ENCODE measurements around the gene SH3RF3. TPM values are rescaled to one million over a fixed set of nuclear protein-coding genes. Genes with fewer than 3 reads are reported as not detected.

Gene SH3RF3
- total RNA-seq, 4 donors from 2014 or later: 2.4 to 5.5 (median 2.9) TPM

GRCh38 chr2:109187711-109188495 lies 58.9 kb downstream of the SH3RF3 start:
- H3K27me3 ChIP-seq: no peaks in the 10 kb centered on the region
- H3K27ac ChIP-seq: no peak overlapping the region
- H3K4me3 ChIP-seq: no peak overlapping the region
- H3K9me3 ChIP-seq: no peaks in the 10 kb centered on the region
- no peak for DNase-seq
- H3K4me1 ChIP-seq: peaks cover 0 to 21% (median 16%) of the 10 kb centered on the region in 3 donors
- intact Hi-C loops (cut with DNase I): no loop called here
- TF ChIP-seq POLR2A (IDR thresholded peaks at IDR 0.05) (no peak), CTCF (IDR thresholded peaks at IDR 0.05) (no peak)
- no peaks in the 10 kb centered on the region for H3K36me3 ChIP-seq
- 69 to 85% methylated on average over 6 to 13 of the region's 19 CpGs for WGBS, 2 donors

GRCh38 chr2:109188496-109188890 lies 59.5 kb downstream of the SH3RF3 start:
- H3K4me1 ChIP-seq: peaks cover 0 to 21% (median 16%) of the 10 kb centered on the region in 3 donors
- DNase-seq: no peak
- no peaks in the 10 kb centered on the region for H3K36me3 ChIP-seq
- intact Hi-C loops (cut with DNase I): no loop called here
- H3K4me3 ChIP-seq: no peak overlapping the region
- no peaks in the 10 kb centered on the region for H3K27me3 ChIP-seq
- TF ChIP-seq CTCF (IDR thresholded peaks at IDR 0.05) (no peak), POLR2A (IDR thresholded peaks at IDR 0.05) (no peak)
- no peak overlapping the region for H3K27ac ChIP-seq
- H3K9me3 ChIP-seq: no peaks in the 10 kb centered on the region
- 78% methylated on average over 10 of the region's 14 CpGs; no CpG with 5 or more reads in 1 of the 2 donors for WGBS, 2 donors

- H3K27me3 ChIP-seq: no peaks in the 10 kb centered on the region
- intact Hi-C loops (cut with DNase I): no loop called here
- WGBS, 2 donors: 87 to 100% methylated on average over 2 to 4 of the region's 4 CpGs
Observed at GRCh38 chr2:109188898-109189297, 59.9 kb downstream of the SH3RF3 start.

GRCh38 chr2:109189751-109190150 lies 60.7 kb downstream of the SH3RF3 start:
- H3K4me3 ChIP-seq: no peak overlapping the region
- no peaks in the 10 kb centered on the region for H3K9me3 ChIP-seq
- intact Hi-C loops (cut with DNase I): no loop called here
- no peaks in the 10 kb centered on the region for H3K27me3 ChIP-seq
- 77 to 90% methylated on average over 4 to 5 of the region's 5 CpGs for WGBS, 2 donors
- DNase-seq: no peak
- H3K27ac ChIP-seq: no peak overlapping the region
- TF ChIP-seq POLR2A (IDR thresholded peaks at IDR 0.05) (no peak), CTCF (IDR thresholded peaks at IDR 0.05) (no peak)
- peaks cover 0 to 33% (median 17%) of the 10 kb centered on the region in 3 donors for H3K4me1 ChIP-seq
- H3K36me3 ChIP-seq: no peaks in the 10 kb centered on the region

More at GRCh38 chr2:109188898-109189297, 59.9 kb downstream of the SH3RF3 start:
- Histone ChIP-seq H3K9me3 (no peaks in the 10 kb centered on the region), H3K4me3 (no peak overlapping the region), H3K4me1 (peaks cover 0 to 25% (median 16%) of the 10 kb centered on the region in 3 donors), H3K36me3 (no peaks in the 10 kb centered on the region), H3K27ac (no peak overlapping the region)
- TF ChIP-seq CTCF (IDR thresholded peaks at IDR 0.05): no peak
- no peak for TF ChIP-seq POLR2A (IDR thresholded peaks at IDR 0.05)
- DNase-seq: no peak

- intact Hi-C loops (cut with DNase I): no loop called here
- H3K36me3 ChIP-seq: no peaks in the 10 kb centered on the region
- H3K27me3 ChIP-seq: no peaks in the 10 kb centered on the region
- no peak overlapping the region for H3K4me3 ChIP-seq
- H3K9me3 ChIP-seq: no peaks in the 10 kb centered on the region
- no peak overlapping the region for H3K27ac ChIP-seq
- no peak for DNase-seq
- no peak for TF ChIP-seq CTCF (IDR thresholded peaks at IDR 0.05)
- no peak for TF ChIP-seq POLR2A (IDR thresholded peaks at IDR 0.05)
- 72 to 77% methylated on average over 10 to 11 of the region's 17 CpGs for WGBS, 2 donors
- peaks cover 9 to 30% (median 11%) of the 10 kb centered on the region in 3 donors for H3K4me1 ChIP-seq
Observed at GRCh38 chr2:109193807-109194619, 65.0 kb downstream of the SH3RF3 start.
